ENCODE measurements around the gene CKM.

- TF ChIP-seq CTCF (conservative IDR thresholded peaks at IDR 0.05; ENCODE audit: low read depth, low read length) (no peak), MXI1 (IDR thresholded peaks at IDR 0.05; ENCODE audit: borderline replicate concordance, low read depth, low read length) (no peak), POLR2A (IDR thresholded peaks at IDR 0.05; ENCODE audit: low read depth, low read length) (no peak), MAZ (IDR thresholded peaks at IDR 0.05; ENCODE audit: borderline replicate concordance, low read depth, low read length) (no peak), MAFK (IDR thresholded peaks at IDR 0.05; ENCODE audit: low read depth, low read length) (no peak), BHLHE40 (IDR thresholded peaks at IDR 0.05; ENCODE audit: low read depth, low read length) (no peak), FOS (IDR thresholded peaks at IDR 0.05; ENCODE audit: low read depth, low read length) (no peak)
Measured at GRCh38 chr19:45276284-45276687, 46.4 kb downstream of the CKM start.

Data from IMR-90 (cell line).